Inferior parietal cortex (tissue), 1 donor: ENCODE data around the gene PHF24.

Source experiments
- DNase-seq: peaks from one replicate; pipeline ENCODE4 v3.0.0-alpha.2; 2016; ENCODE audit errors: extremely low spot score

Gene PHF24

GRCh38 chr9:34983209-34983608 lies 25.1 kb downstream of the PHF24 start:
- DNase-seq = no peak

GRCh38 chr9:34984049-34984448 lies 26.0 kb downstream of the PHF24 start:
- no peak for DNase-seq

- DNase-seq = peak; percentile 80
Measured at GRCh38 chr9:34985311-34985899, 27.3 kb downstream of the PHF24 start.

GRCh38 chr9:34986540-34987047 lies 28.5 kb downstream of the PHF24 start:
- peak; percentile 73 for DNase-seq

GRCh38 chr9:34987160-34987901 lies 29.2 kb downstream of the PHF24 start:
- no peak for DNase-seq

- DNase-seq = no peak
Measured at GRCh38 chr9:34988218-34989002, 30.3 kb downstream of the PHF24 start.

- DNase-seq = peak; percentile 99
Measured at GRCh38 chr9:34989003-34989945, 31.2 kb downstream of the PHF24 start, which contains the start of gene DNAJB5. DNAJB5 (plus strand) TSS chr9:34989745; CDS start chr9:34990631, 886 bp downstream.

GRCh38 chr9:34989946-34990635 lies 32.0 kb downstream of the PHF24 start:
- DNase-seq = no peak

- no peak for DNase-seq
Measured at GRCh38 chr9:34990908-34991606, 33.0 kb downstream of the PHF24 start.

- DNase-seq = no peak
Measured at GRCh38 chr9:34991607-34992375, 33.7 kb downstream of the PHF24 start.

GRCh38 chr9:34992376-34992951 lies 34.4 kb downstream of the PHF24 start:
- no peak for DNase-seq

- no peak for DNase-seq
Measured at GRCh38 chr9:34993502-34994259, 35.6 kb downstream of the PHF24 start.

- DNase-seq = peak; percentile 67
Measured at GRCh38 chr9:34994260-34994899, 36.3 kb downstream of the PHF24 start.

- DNase-seq = no peak
Measured at GRCh38 chr9:34994900-34995669, 37.0 kb downstream of the PHF24 start.

GRCh38 chr9:34995670-34996060 lies 37.6 kb downstream of the PHF24 start:
- DNase-seq = no peak

- DNase-seq = no peak
Measured at GRCh38 chr9:34996181-34996904, 38.3 kb downstream of the PHF24 start.
